ENCODE results near the gene LIMS3.
"Not testable (repeated sequence)": the region's sequence is repeated elsewhere in the genome, so short reads cannot be mapped to it uniquely, and the experiment has no call there.

The LIMS3 gene

GRCh38 chr2:109896212-109896611, 2.3 kb upstream of the LIMS3 start:
- DNase-seq; H3K4me3 ChIP-seq (ENCODE audit: insufficient read depth, low read depth, low read length, poor library complexity, severe bottlenecking); H3K9me3 ChIP-seq (ENCODE audit: control insufficient read depth, low read length); H3K36me3 ChIP-seq (ENCODE audit: control insufficient read depth, insufficient read depth, low read length); H3K4me1 ChIP-seq (ENCODE audit: control insufficient read depth, insufficient read depth, low read length, poor library complexity, severe bottlenecking); H3K27me3 ChIP-seq (replicated peaks; ENCODE audit: control insufficient read depth, insufficient read depth, low read length, poor library complexity, severe bottlenecking); H3K27ac ChIP-seq (ENCODE audit: insufficient read depth, low read length, poor library complexity, severe bottlenecking): not testable (repeated sequence)

- DNase-seq; H3K4me1 ChIP-seq (ENCODE audit: control insufficient read depth, insufficient read depth, low read length, poor library complexity, severe bottlenecking); H3K36me3 ChIP-seq (ENCODE audit: control insufficient read depth, insufficient read depth, low read length); H3K4me3 ChIP-seq (ENCODE audit: insufficient read depth, low read depth, low read length, poor library complexity, severe bottlenecking); H3K27me3 ChIP-seq (replicated peaks; ENCODE audit: control insufficient read depth, insufficient read depth, low read length, poor library complexity, severe bottlenecking); H3K9me3 ChIP-seq (ENCODE audit: control insufficient read depth, low read length); H3K27ac ChIP-seq (ENCODE audit: insufficient read depth, low read length, poor library complexity, severe bottlenecking): not testable (repeated sequence)
Observed at GRCh38 chr2:109897769-109898461, 573 bp upstream of the LIMS3 start.

GRCh38 chr2:109905796-109906195, 7.3 kb downstream of the LIMS3 start:
- not testable (repeated sequence) for H3K27me3 ChIP-seq (replicated peaks; ENCODE audit: control insufficient read depth, insufficient read depth, low read length, poor library complexity, severe bottlenecking); H3K4me3 ChIP-seq (ENCODE audit: insufficient read depth, low read depth, low read length, poor library complexity, severe bottlenecking); H3K36me3 ChIP-seq (ENCODE audit: control insufficient read depth, insufficient read depth, low read length); H3K27ac ChIP-seq (ENCODE audit: insufficient read depth, low read length, poor library complexity, severe bottlenecking); DNase-seq; H3K4me1 ChIP-seq (ENCODE audit: control insufficient read depth, insufficient read depth, low read length, poor library complexity, severe bottlenecking); H3K9me3 ChIP-seq (ENCODE audit: control insufficient read depth, low read length)

GRCh38 chr2:109908626-109909025, 10.1 kb downstream of the LIMS3 start:
- DNase-seq: not testable (repeated sequence)

GRCh38 chr2:109910789-109911188, 12.3 kb downstream of the LIMS3 start:
- not testable (repeated sequence) for H3K27me3 ChIP-seq (replicated peaks; ENCODE audit: control insufficient read depth, insufficient read depth, low read length, poor library complexity, severe bottlenecking); H3K27ac ChIP-seq (ENCODE audit: insufficient read depth, low read length, poor library complexity, severe bottlenecking); DNase-seq; H3K4me3 ChIP-seq (ENCODE audit: insufficient read depth, low read depth, low read length, poor library complexity, severe bottlenecking); H3K9me3 ChIP-seq (ENCODE audit: control insufficient read depth, low read length); H3K4me1 ChIP-seq (ENCODE audit: control insufficient read depth, insufficient read depth, low read length, poor library complexity, severe bottlenecking); H3K36me3 ChIP-seq (ENCODE audit: control insufficient read depth, insufficient read depth, low read length)

More at GRCh38 chr2:109908626-109909025, 10.1 kb downstream of the LIMS3 start:
- H3K27me3 ChIP-seq (replicated peaks; ENCODE audit: control insufficient read depth, insufficient read depth, low read length, poor library complexity, severe bottlenecking); H3K9me3 ChIP-seq (ENCODE audit: control insufficient read depth, low read length); H3K4me1 ChIP-seq (ENCODE audit: control insufficient read depth, insufficient read depth, low read length, poor library complexity, severe bottlenecking); H3K4me3 ChIP-seq (ENCODE audit: insufficient read depth, low read depth, low read length, poor library complexity, severe bottlenecking); H3K36me3 ChIP-seq (ENCODE audit: control insufficient read depth, insufficient read depth, low read length); H3K27ac ChIP-seq (ENCODE audit: insufficient read depth, low read length, poor library complexity, severe bottlenecking): not testable (repeated sequence)

GRCh38 chr2:109913911-109914310, 15.4 kb downstream of the LIMS3 start:
- not testable (repeated sequence) for DNase-seq; H3K36me3 ChIP-seq (ENCODE audit: control insufficient read depth, insufficient read depth, low read length)

GRCh38 chr2:109914552-109914951, 16.1 kb downstream of the LIMS3 start:
- H3K4me3 ChIP-seq (ENCODE audit: insufficient read depth, low read depth, low read length, poor library complexity, severe bottlenecking); H3K27ac ChIP-seq (ENCODE audit: insufficient read depth, low read length, poor library complexity, severe bottlenecking); DNase-seq; H3K9me3 ChIP-seq (ENCODE audit: control insufficient read depth, low read length); H3K4me1 ChIP-seq (ENCODE audit: control insufficient read depth, insufficient read depth, low read length, poor library complexity, severe bottlenecking); H3K27me3 ChIP-seq (replicated peaks; ENCODE audit: control insufficient read depth, insufficient read depth, low read length, poor library complexity, severe bottlenecking); H3K36me3 ChIP-seq (ENCODE audit: control insufficient read depth, insufficient read depth, low read length): not testable (repeated sequence)

More at GRCh38 chr2:109913911-109914310, 15.4 kb downstream of the LIMS3 start:
- H3K27ac ChIP-seq (ENCODE audit: insufficient read depth, low read length, poor library complexity, severe bottlenecking); H3K4me3 ChIP-seq (ENCODE audit: insufficient read depth, low read depth, low read length, poor library complexity, severe bottlenecking); H3K9me3 ChIP-seq (ENCODE audit: control insufficient read depth, low read length); H3K27me3 ChIP-seq (replicated peaks; ENCODE audit: control insufficient read depth, insufficient read depth, low read length, poor library complexity, severe bottlenecking); H3K4me1 ChIP-seq (ENCODE audit: control insufficient read depth, insufficient read depth, low read length, poor library complexity, severe bottlenecking): not testable (repeated sequence)

- not testable (repeated sequence) for DNase-seq; H3K4me3 ChIP-seq (ENCODE audit: insufficient read depth, low read depth, low read length, poor library complexity, severe bottlenecking); H3K36me3 ChIP-seq (ENCODE audit: control insufficient read depth, insufficient read depth, low read length); H3K4me1 ChIP-seq (ENCODE audit: control insufficient read depth, insufficient read depth, low read length, poor library complexity, severe bottlenecking); H3K9me3 ChIP-seq (ENCODE audit: control insufficient read depth, low read length); H3K27ac ChIP-seq (ENCODE audit: insufficient read depth, low read length, poor library complexity, severe bottlenecking); H3K27me3 ChIP-seq (replicated peaks; ENCODE audit: control insufficient read depth, insufficient read depth, low read length, poor library complexity, severe bottlenecking)
Observed at GRCh38 chr2:109915830-109916229, 17.3 kb downstream of the LIMS3 start.

- H3K4me1 ChIP-seq (ENCODE audit: control insufficient read depth, insufficient read depth, low read length, poor library complexity, severe bottlenecking); DNase-seq; H3K27ac ChIP-seq (ENCODE audit: insufficient read depth, low read length, poor library complexity, severe bottlenecking); H3K4me3 ChIP-seq (ENCODE audit: insufficient read depth, low read depth, low read length, poor library complexity, severe bottlenecking); H3K36me3 ChIP-seq (ENCODE audit: control insufficient read depth, insufficient read depth, low read length); H3K9me3 ChIP-seq (ENCODE audit: control insufficient read depth, low read length); H3K27me3 ChIP-seq (replicated peaks; ENCODE audit: control insufficient read depth, insufficient read depth, low read length, poor library complexity, severe bottlenecking): not testable (repeated sequence)
Observed at GRCh38 chr2:109920162-109920561, 21.7 kb downstream of the LIMS3 start.

- H3K27me3 ChIP-seq (replicated peaks; ENCODE audit: control insufficient read depth, insufficient read depth, low read length, poor library complexity, severe bottlenecking); H3K4me3 ChIP-seq (ENCODE audit: insufficient read depth, low read depth, low read length, poor library complexity, severe bottlenecking); H3K9me3 ChIP-seq (ENCODE audit: control insufficient read depth, low read length); H3K4me1 ChIP-seq (ENCODE audit: control insufficient read depth, insufficient read depth, low read length, poor library complexity, severe bottlenecking); DNase-seq; H3K27ac ChIP-seq (ENCODE audit: insufficient read depth, low read length, poor library complexity, severe bottlenecking); H3K36me3 ChIP-seq (ENCODE audit: control insufficient read depth, insufficient read depth, low read length): not testable (repeated sequence)
Observed at GRCh38 chr2:109921543-109922384, 23.3 kb downstream of the LIMS3 start.

Data from effector memory CD4-positive, alpha-beta T cell (primary cell).